Loucy (cell line): ENCODE data around the gene SPATA13.
A peak's percentile ranks its signal among the peaks of the same experiment; 100 is the strongest.

Experiments used
- H2AFZ ChIP-seq: fragments of 200-600 bp; sonication (generic); 2 replicates; pipeline ENCODE4 v1.6.0; 2016; ENCODE audit warnings: antibody characterized with exemption, mild to moderate bottlenecking, low read length, moderate library complexity
- H3F3A ChIP-seq: fragments of 200-600 bp; 2 replicates; pipeline ENCODE4 v1.6.0; 2016; ENCODE audit warnings: antibody characterized with exemption, low read depth, mild to moderate bottlenecking
- H3K27me3 ChIP-seq: fragments of 200-600 bp; sonication (generic); 2 replicates; pipeline ENCODE4 v1.6.1; 2014; ENCODE audit warnings: low read length, mild to moderate bottlenecking; ENCODE audit not compliant: insufficient read depth, poor library complexity, severe bottlenecking
- H3K36me3 ChIP-seq: fragments of 200-600 bp; sonication (generic); 2 replicates; pipeline ENCODE4 v1.6.1; 2016; ENCODE audit warnings: low read length; ENCODE audit not compliant: insufficient read depth
- H3K4me1 ChIP-seq: fragments of 200-600 bp; sonication (generic); 2 replicates; pipeline ENCODE4 v1.5.1; 2014; ENCODE audit warnings: low read length, mild to moderate bottlenecking; ENCODE audit not compliant: insufficient read depth, poor library complexity, severe bottlenecking
- H3K4me2 ChIP-seq: fragments of 200-600 bp; sonication (generic); 2 replicates; pipeline ENCODE4 v1.6.0; 2014; ENCODE audit warnings: antibody characterized with exemption, low read length, low read depth, mild to moderate bottlenecking; ENCODE audit not compliant: poor library complexity, severe bottlenecking
- H3K4me3 ChIP-seq: fragments of 200-600 bp; sonication (generic); 2 replicates; pipeline ENCODE4 v1.5.1; 2014; ENCODE audit warnings: low read length, mild to moderate bottlenecking, mixed read lengths; ENCODE audit not compliant: poor library complexity, severe bottlenecking
- H3K79me2 ChIP-seq: fragments of 200-600 bp; sonication (generic); 2 replicates; pipeline ENCODE4 v1.6.1; 2014; ENCODE audit warnings: low read length; ENCODE audit not compliant: insufficient read depth
- H3K9ac ChIP-seq: fragments of 200-600 bp; sonication (generic); 2 replicates; pipeline ENCODE4 v1.6.0; 2014; ENCODE audit warnings: mild to moderate bottlenecking, low read depth, low read length, moderate library complexity; ENCODE audit not compliant: poor library complexity, severe bottlenecking
- H3K9me2 ChIP-seq: fragments of 200-600 bp; sonication (generic); replicated peaks from 2 replicates; pipeline ENCODE4 v1.6.1; 2016; ENCODE audit warnings: low read depth, low read length, mixed read lengths
- H3K9me3 ChIP-seq: fragments of 200-600 bp; sonication (generic); 2 replicates; pipeline ENCODE4 v1.6.1; 2014; ENCODE audit warnings: mild to moderate bottlenecking, antibody characterized with exemption, low read length, low read depth; ENCODE audit not compliant: insufficient read depth
- H4K20me1 ChIP-seq: fragments of 200-600 bp; sonication (generic); 2 replicates; pipeline ENCODE4 v1.6.0; 2014; ENCODE audit warnings: antibody characterized with exemption, low read length, mild to moderate bottlenecking; ENCODE audit not compliant: insufficient read depth, poor library complexity, severe bottlenecking
- CTCF ChIP-seq: fragments of 200-600 bp; sonication (generic); conservative IDR thresholded peaks from 2 replicates; pipeline ENCODE4 v1.5.1; 2014; ENCODE audit warnings: mild to moderate bottlenecking, antibody characterized with exemption, low read length
- EZH2phosphoT487 ChIP-seq: fragments of 200-600 bp; IDR thresholded peaks from 2 replicates; pipeline ENCODE4 v1.6.1; 2018; ENCODE audit warnings: antibody characterized with exemption, mild to moderate bottlenecking, moderate library complexity, borderline replicate concordance

Gene SPATA13

GRCh38 chr13:24275041-24275440 is 114.5 kb downstream of the SPATA13 start:
- no peak for TF ChIP-seq EZH2phosphoT487
- peak; percentile 15; the same call in 1 of the 2 replicates for TF ChIP-seq CTCF
- Histone ChIP-seq H4K20me1 (no peaks in the 10 kb centered on the region), H3K79me2 (peaks cover 29% of the 10 kb centered on the region; the same call in 1 of the 2 replicates), H3K36me3 (no peaks in the 10 kb centered on the region), H3K4me1 (peaks cover 46% of the 10 kb centered on the region), H3F3A (peaks cover 9% of the 10 kb centered on the region; the same call in 1 of the 2 replicates), H3K4me2 (no peak overlapping the region), H3K27me3 (no peaks in the 10 kb centered on the region), H2AFZ (no peak overlapping the region), H3K9me2 (no peaks in the 10 kb centered on the region), H3K4me3 (no peak overlapping the region), H3K9me3 (no peaks in the 10 kb centered on the region), H3K9ac (no peak overlapping the region)

DNA sequence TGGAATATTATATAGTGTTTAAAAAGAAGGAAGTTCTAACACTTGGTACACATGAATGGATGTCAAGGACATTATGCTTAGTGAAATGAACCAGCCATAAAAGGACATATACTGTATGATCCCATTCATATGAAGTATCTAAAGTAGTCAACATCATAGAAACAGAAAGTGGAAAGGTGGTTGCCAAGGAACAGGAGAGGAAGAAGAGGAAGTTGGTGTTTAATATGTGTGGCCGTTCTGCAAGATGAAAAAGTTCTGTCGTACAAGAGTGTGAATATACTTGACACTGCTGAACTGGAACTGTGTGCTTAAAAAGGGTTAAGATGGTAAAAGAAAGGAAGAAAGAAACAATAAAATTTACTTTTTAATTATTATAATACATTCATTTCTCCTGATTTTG is 115.8 kb downstream of the SPATA13 start:
- Histone ChIP-seq H2AFZ (no peak overlapping the region), H3K9ac (no peak overlapping the region), H3K9me2 (no peaks in the 10 kb centered on the region), H3K4me2 (no peak overlapping the region), H3K4me3 (no peak overlapping the region), H3K4me1 (peaks cover 33% of the 10 kb centered on the region), H3K9me3 (no peaks in the 10 kb centered on the region), H3F3A (peaks cover 8% of the 10 kb centered on the region; the same call in 1 of the 2 replicates), H3K79me2 (peaks cover 25% of the 10 kb centered on the region; the same call in 1 of the 2 replicates), H3K36me3 (no peaks in the 10 kb centered on the region; the same call in 1 of the 2 replicates), H3K27me3 (no peaks in the 10 kb centered on the region), H4K20me1 (no peaks in the 10 kb centered on the region)
- no peak for TF ChIP-seq EZH2phosphoT487
- TF ChIP-seq CTCF = no peak

- Histone ChIP-seq H3K27me3 (no peaks in the 10 kb centered on the region), H3K79me2 (peaks cover 25% of the 10 kb centered on the region; the same call in 1 of the 2 replicates), H3K36me3 (no peaks in the 10 kb centered on the region; the same call in 1 of the 2 replicates), H2AFZ (no peak overlapping the region), H3K9ac (no peak overlapping the region), H3K4me1 (peaks cover 29% of the 10 kb centered on the region), H3K4me2 (no peak overlapping the region), H3F3A (0 out of 2 replicates have a peak, but pooled peaks cover 4% of the 10 kb centered on the region), H3K9me3 (no peaks in the 10 kb centered on the region), H3K9me2 (no peaks in the 10 kb centered on the region), H3K4me3 (no peak overlapping the region), H4K20me1 (no peaks in the 10 kb centered on the region)
- no peak for TF ChIP-seq CTCF
- TF ChIP-seq EZH2phosphoT487 = no peak
Observed at GRCh38 chr13:24276861-24277260, 116.3 kb downstream of the SPATA13 start.
